Lower lobe of right lung (tissue), 2 donors: Measurements from ENCODE around the gene SGK2. TPM values are rescaled to one million over a fixed set of nuclear protein-coding genes. Genes with fewer than 3 reads are reported as not detected.

ENCODE experiments used
- ATAC-seq, 2 donors: fragments of 200-7000 bp; cut with Tn5 transposase; one replicate each; pipeline ENCODE4 v1.9.1; 2020 to 2022; ENCODE audit warnings: mild to moderate bottlenecking in 2 of 2, moderate library complexity in 2 of 2
- DNase-seq: peaks from one replicate; pipeline ENCODE4 v3.0.0-alpha.2; 2020
- H3K27ac ChIP-seq: fragments of 200-600 bp; one replicate; pipeline ENCODE4 v1.8.0; 2022
- H3K27me3 ChIP-seq: fragments of 200-600 bp; one replicate; pipeline ENCODE4 v1.8.0; 2022; ENCODE audit warnings: low read depth
- H3K36me3 ChIP-seq: fragments of 200-600 bp; one replicate; pipeline ENCODE4 v1.8.0; 2022; ENCODE audit warnings: mild to moderate bottlenecking
- H3K4me1 ChIP-seq: fragments of 200-600 bp; one replicate; pipeline ENCODE4 v1.8.0; 2022
- H3K4me3 ChIP-seq: fragments of 200-600 bp; one replicate; pipeline ENCODE4 v1.8.0; 2022; ENCODE audit warnings: mild to moderate bottlenecking
- H3K9me3 ChIP-seq: fragments of 200-600 bp; one replicate; pipeline ENCODE4 v1.8.0; 2022
- intact Hi-C: fragments of 100-400 bp; cut with DNase I; formaldehyde crosslinking; loops from one replicate; pipeline ENCODE4 v1.11.0; 2022
- total RNA-seq: library from RNA; stranded (reverse); fragmentation: NEBNext Ultra II Directional; extraction: Animal tissue kit (Norgen Biotek cat#: 25700); gene quantifications from one replicate; pipeline ENCODE4 v1.2.1, GENCODE V29; 2021
- TF ChIP-seq, protein P1 (sequence below): fragments of 200-600 bp; IDR thresholded peaks from one replicate; pipeline ENCODE4 v1.8.0; 2022; ENCODE audit warnings: antibody characterized with exemption, mild to moderate bottlenecking
- donor health status: DM: no; HTN: yes; CAD: no; lungs with severe emphysema.

Gene SGK2
- total RNA-seq, 1 donor from 2014 or later = 1.2 TPM

DNA sequence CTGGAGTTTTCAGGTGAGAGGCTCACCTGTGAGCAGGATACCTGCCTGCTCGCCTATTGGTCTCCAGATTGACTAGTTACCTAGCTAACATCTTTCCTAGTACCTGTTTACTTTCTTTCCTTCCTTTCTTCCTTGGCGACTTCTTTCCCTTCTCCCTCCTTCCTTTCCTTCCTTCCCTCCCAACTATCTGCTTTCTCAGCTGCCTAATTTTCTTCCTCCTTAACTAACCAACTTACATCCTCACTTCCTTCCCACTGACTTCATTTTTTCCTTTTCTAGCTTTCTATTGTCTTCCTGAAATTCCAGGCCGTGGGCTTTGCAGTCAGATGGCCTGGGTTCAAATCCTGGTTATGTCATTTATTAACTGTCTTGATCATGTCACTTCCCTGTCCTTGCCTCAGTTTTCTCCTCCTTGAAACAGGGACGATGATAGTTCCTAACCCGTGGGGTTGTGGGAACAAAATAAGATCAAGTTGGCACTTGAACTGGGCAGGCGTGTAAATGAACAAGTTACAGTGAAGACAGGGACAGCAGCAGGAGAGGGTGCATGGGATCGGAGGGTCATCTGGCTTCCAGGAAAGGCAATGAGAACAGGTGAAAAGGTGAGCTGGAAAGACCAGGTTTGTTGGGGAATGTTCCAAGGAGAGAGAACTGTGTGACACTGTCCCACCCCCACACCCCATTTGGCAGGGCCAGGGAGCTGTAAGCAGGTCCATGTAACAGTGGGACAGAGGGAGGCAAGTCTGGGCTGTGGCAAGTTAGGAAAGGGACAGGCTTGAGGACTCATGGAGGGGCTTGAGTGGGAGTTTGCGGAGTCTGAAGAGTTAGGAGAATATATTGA, 540 bp downstream of the SGK2 start:
- Histone ChIP-seq H3K27ac (no peak overlapping the region), H3K36me3 (no peaks in the 10 kb centered on the region), H3K27me3 (no peaks in the 10 kb centered on the region), H3K4me3 (no peak overlapping the region), H3K9me3 (no peaks in the 10 kb centered on the region), H3K4me1 (peaks cover 4% of the 10 kb centered on the region)
- ATAC-seq = no peak
- intact Hi-C loops = no loop called here
- DNase-seq = no peak
- TF ChIP-seq, protein P1, sequence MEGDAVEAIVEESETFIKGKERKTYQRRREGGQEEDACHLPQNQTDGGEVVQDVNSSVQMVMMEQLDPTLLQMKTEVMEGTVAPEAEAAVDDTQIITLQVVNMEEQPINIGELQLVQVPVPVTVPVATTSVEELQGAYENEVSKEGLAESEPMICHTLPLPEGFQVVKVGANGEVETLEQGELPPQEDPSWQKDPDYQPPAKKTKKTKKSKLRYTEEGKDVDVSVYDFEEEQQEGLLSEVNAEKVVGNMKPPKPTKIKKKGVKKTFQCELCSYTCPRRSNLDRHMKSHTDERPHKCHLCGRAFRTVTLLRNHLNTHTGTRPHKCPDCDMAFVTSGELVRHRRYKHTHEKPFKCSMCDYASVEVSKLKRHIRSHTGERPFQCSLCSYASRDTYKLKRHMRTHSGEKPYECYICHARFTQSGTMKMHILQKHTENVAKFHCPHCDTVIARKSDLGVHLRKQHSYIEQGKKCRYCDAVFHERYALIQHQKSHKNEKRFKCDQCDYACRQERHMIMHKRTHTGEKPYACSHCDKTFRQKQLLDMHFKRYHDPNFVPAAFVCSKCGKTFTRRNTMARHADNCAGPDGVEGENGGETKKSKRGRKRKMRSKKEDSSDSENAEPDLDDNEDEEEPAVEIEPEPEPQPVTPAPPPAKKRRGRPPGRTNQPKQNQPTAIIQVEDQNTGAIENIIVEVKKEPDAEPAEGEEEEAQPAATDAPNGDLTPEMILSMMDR = no peak

DNA sequence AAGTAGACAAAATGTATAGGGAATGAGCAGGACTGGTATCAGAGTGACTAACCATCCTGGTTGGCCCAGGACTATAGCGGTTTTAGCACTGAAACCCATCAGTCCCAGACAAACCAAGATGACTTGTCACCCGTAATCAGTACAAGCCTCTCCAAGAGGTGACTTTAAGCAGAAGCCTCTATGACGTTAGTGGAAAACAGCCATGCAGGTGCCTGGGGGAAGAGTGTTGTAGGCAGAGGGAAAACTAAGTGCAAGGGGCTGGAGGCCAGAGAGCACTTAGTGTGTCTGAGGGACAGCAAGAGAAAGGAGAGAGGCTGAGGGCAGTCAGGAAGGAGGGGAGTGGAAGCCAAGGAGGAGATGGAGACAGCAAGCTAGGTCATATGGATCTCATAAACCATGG, 2.1 kb downstream of the SGK2 start:
- Histone ChIP-seq H3K36me3 (no peaks in the 10 kb centered on the region), H3K9me3 (no peaks in the 10 kb centered on the region), H3K4me3 (no peak overlapping the region), H3K4me1 (peaks cover 4% of the 10 kb centered on the region), H3K27ac (no peak overlapping the region), H3K27me3 (no peaks in the 10 kb centered on the region)
- intact Hi-C loops = no loop called here
- TF ChIP-seq, protein P1 = no peak
- ATAC-seq (no peak), DNase-seq (no peak)

DNA sequence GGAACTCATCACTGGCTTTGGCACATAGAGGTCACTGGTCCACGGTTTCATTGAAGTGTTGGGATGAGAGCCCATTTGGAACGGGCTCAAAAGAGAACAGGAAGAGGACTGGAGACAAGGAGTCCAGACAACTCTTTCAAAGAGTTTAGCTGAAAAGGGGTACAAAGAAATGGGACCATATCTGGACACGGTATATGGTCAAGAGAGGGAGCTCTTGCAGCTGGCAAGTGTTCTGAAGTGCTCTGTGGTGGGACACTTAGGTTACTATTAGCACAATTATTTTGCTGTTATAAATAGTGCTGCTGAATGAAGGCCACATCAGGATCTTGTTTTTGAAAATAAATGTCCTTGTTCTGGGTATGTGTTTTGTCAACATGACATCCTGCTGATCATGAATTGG, 4.6 kb downstream of the SGK2 start:
- Histone ChIP-seq H3K27me3 (no peaks in the 10 kb centered on the region), H3K4me3 (no peak overlapping the region), H3K9me3 (no peaks in the 10 kb centered on the region), H3K4me1 (no peaks in the 10 kb centered on the region), H3K36me3 (no peaks in the 10 kb centered on the region), H3K27ac (no peak overlapping the region)
- TF ChIP-seq, protein P1 = no peak
- ATAC-seq (no peak), DNase-seq (no peak)
- intact Hi-C loops = no loop called here

DNA sequence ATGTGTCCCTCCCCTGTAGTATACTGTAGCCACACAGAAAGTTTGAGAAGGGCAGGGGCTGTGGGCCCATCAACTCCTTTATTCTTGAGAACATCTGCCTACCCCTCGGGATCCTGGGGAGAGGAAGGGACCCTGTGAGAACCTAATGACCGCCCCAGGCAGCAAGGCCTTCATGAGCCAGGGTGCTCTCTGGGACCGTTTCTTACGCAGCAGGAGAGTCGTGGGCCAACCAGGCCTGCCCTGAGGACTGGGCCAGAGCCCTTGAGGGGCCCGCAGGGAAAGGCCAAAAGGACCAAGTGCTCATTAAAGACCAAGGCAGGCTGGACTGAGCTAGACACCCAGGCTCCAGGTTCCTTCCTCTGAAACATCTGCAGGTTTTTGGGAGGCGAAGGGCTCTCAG, 5.2 kb downstream of the SGK2 start:
- ATAC-seq = no peak
- Histone ChIP-seq H3K27me3 (no peaks in the 10 kb centered on the region), H3K4me1 (no peaks in the 10 kb centered on the region), H3K9me3 (no peaks in the 10 kb centered on the region), H3K27ac (no peak overlapping the region), H3K4me3 (no peak overlapping the region), H3K36me3 (no peaks in the 10 kb centered on the region)
- DNase-seq = no peak
- TF ChIP-seq, protein P1 = no peak
- intact Hi-C loops = no loop called here

DNA sequence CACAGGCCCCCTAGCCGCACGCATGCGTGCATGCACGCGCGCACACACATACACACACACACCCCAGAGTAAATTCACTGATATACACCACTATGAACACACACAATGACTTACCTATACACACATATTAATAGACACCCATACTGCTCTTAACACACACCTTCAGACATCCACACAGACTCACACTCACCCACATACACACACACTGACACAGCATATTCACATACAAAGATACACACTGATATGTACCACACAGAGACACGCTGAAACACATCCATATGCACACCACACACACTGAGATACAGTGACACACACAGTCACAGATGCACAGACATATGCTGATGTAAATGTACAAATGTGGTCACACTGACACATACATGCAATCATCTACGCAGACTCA, 5.6 kb downstream of the SGK2 start:
- Histone ChIP-seq H3K9me3 (no peaks in the 10 kb centered on the region), H3K4me1 (no peaks in the 10 kb centered on the region), H3K4me3 (no peak overlapping the region), H3K36me3 (no peaks in the 10 kb centered on the region), H3K27ac (no peak overlapping the region), H3K27me3 (no peaks in the 10 kb centered on the region)
- TF ChIP-seq, protein P1 = no peak
- intact Hi-C loops = no loop called here
- ATAC-seq (no peak), DNase-seq (no peak)
